Suppressor macrophage treated with lipopolysaccharide for 1 hour (primary cell): ENCODE data around the gene NCOA3.
"Not testable (repeated sequence)": the region's sequence is repeated elsewhere in the genome, so short reads cannot be mapped to it uniquely, and the experiment has no call there.

Source experiments
- DNase-seq, 3 donors: peaks; one replicate each; pipeline ENCODE4 v3.0.0-alpha.2; 2020 to 2022

NCOA3 gene

GRCh38 chr20:47468290-47469050 is 33.2 kb upstream of the NCOA3 start:
- peak in 1 of 3 donors; percentile 20 for DNase-seq

- no peak for DNase-seq
Measured at GRCh38 chr20:47475419-47476044, 26.2 kb upstream of the NCOA3 start.

GRCh38 chr20:47476452-47476851 is 25.2 kb upstream of the NCOA3 start:
- no peak for DNase-seq

GRCh38 chr20:47479093-47479492 is 22.6 kb upstream of the NCOA3 start:
- DNase-seq, result no peak

GRCh38 chr20:47479506-47479905 is 22.2 kb upstream of the NCOA3 start:
- peak; percentile 42 to 45 (median 44) for DNase-seq

- no peak for DNase-seq
Measured at GRCh38 chr20:47480239-47480638, 21.4 kb upstream of the NCOA3 start.

GRCh38 chr20:47480705-47481104 is 21.0 kb upstream of the NCOA3 start:
- no peak for DNase-seq

- no peak for DNase-seq
Measured at GRCh38 chr20:47481330-47482216, 20.1 kb upstream of the NCOA3 start.

GRCh38 chr20:47482705-47483104 is 19.0 kb upstream of the NCOA3 start:
- DNase-seq, result no peak

GRCh38 chr20:47484303-47484702 is 17.4 kb upstream of the NCOA3 start:
- no peak for DNase-seq

- DNase-seq, result peak; percentile 76 to 91 (median 81)
Measured at GRCh38 chr20:47487175-47487917, 14.3 kb upstream of the NCOA3 start.

- peak; percentile 69 to 76 (median 70) for DNase-seq
Measured at GRCh38 chr20:47489448-47489872, 12.2 kb upstream of the NCOA3 start.

GRCh38 chr20:47490795-47491194 is 10.9 kb upstream of the NCOA3 start:
- DNase-seq, result peak; percentile 61 to 67 (median 65)

GRCh38 chr20:47492284-47492683 is 9.4 kb upstream of the NCOA3 start:
- DNase-seq, result no peak

- DNase-seq, result peak; percentile 58 to 73 (median 65)
Measured at GRCh38 chr20:47493175-47493962, 8.3 kb upstream of the NCOA3 start.

- no peak for DNase-seq
Measured at GRCh38 chr20:47493963-47494293, 7.8 kb upstream of the NCOA3 start.

GRCh38 chr20:47494606-47495005 is 7.1 kb upstream of the NCOA3 start:
- DNase-seq, result not testable (repeated sequence)

GRCh38 chr20:47496118-47496517 is 5.6 kb upstream of the NCOA3 start:
- DNase-seq, result no peak

GRCh38 chr20:47498606-47499005 is 3.1 kb upstream of the NCOA3 start:
- DNase-seq, result no peak

GRCh38 chr20:47499053-47499452 is 2.6 kb upstream of the NCOA3 start:
- DNase-seq, result no peak

- DNase-seq, result not testable (repeated sequence)
Measured at GRCh38 chr20:47500082-47500481, 1.6 kb upstream of the NCOA3 start.

GRCh38 chr20:47500554-47500953 is 1.1 kb upstream of the NCOA3 start:
- DNase-seq, result no peak
